ENCODE results near the gene UGT2A3.

DNA sequence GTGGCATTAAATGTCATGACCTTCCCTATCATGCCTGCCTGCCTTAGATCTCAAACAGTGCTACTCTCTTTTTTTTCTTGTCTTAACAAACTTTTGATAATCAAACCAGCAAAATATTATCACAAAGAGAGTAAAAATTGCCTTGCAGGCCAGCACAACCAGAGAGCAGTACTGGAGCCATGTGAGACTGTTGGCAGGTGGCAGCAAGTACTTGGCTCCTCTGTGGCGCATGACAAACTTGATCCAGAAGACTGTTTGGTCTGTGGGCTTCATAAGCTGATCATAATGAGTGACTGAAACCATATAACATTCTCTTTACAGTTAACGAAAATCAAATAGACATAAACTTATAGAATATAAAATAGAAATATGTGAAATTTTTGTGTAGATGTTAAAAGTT is 33.3 kb upstream of the UGT2A3 start:
- TF ChIP-seq, protein P1, sequence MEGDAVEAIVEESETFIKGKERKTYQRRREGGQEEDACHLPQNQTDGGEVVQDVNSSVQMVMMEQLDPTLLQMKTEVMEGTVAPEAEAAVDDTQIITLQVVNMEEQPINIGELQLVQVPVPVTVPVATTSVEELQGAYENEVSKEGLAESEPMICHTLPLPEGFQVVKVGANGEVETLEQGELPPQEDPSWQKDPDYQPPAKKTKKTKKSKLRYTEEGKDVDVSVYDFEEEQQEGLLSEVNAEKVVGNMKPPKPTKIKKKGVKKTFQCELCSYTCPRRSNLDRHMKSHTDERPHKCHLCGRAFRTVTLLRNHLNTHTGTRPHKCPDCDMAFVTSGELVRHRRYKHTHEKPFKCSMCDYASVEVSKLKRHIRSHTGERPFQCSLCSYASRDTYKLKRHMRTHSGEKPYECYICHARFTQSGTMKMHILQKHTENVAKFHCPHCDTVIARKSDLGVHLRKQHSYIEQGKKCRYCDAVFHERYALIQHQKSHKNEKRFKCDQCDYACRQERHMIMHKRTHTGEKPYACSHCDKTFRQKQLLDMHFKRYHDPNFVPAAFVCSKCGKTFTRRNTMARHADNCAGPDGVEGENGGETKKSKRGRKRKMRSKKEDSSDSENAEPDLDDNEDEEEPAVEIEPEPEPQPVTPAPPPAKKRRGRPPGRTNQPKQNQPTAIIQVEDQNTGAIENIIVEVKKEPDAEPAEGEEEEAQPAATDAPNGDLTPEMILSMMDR (conservative IDR thresholded peaks at IDR 0.05; ENCODE audit: low read length) = no peak
- no peak for TF ChIP-seq EZH2phosphoT487 (IDR thresholded peaks at IDR 0.05; ENCODE audit: borderline replicate concordance, low read depth, low read length)

All from OCI-LY7 (cell line).